GM12878 (cell line): ENCODE data around the gene UROD.
A peak's percentile ranks its signal among the peaks of the same experiment; 100 is the strongest.

Experiments used
- ASH2L ChIP-seq: fragments of 300-600, 200-600 bp; sonication (generic); IDR thresholded peaks from 2 replicates; pipeline ENCODE4 v1.6.1; 2017; ENCODE audit warnings: low read depth, mild to moderate bottlenecking, borderline replicate concordance
- BCL11A ChIP-seq: IDR thresholded peaks from 2 replicates; pipeline ENCODE4 v1.6.1; 2011; ENCODE audit warnings: low read depth, low read length
- CBFB ChIP-seq: IDR thresholded peaks from 2 replicates; pipeline ENCODE4 v1.6.1; 2016; ENCODE audit warnings: antibody characterized with exemption, low read depth
- FOXM1 ChIP-seq: IDR thresholded peaks from 2 replicates; pipeline ENCODE4 v1.6.1; 2012; ENCODE audit warnings: low read depth, mild to moderate bottlenecking, inconsistent platforms, low read length, moderate library complexity
- POLR2A ChIP-seq: IDR thresholded peaks from 2 replicates; pipeline ENCODE4 v1.6.1; 2011; ENCODE audit warnings: low read depth, mild to moderate bottlenecking, low read length
- SIN3A ChIP-seq: IDR thresholded peaks from 2 replicates; pipeline ENCODE4 v1.6.1; 2012; ENCODE audit warnings: low read depth, low read length, improper control_type of control experiment
- TBL1XR1 ChIP-seq: IDR thresholded peaks from 2 replicates; pipeline ENCODE4 v1.6.1; 2012; ENCODE audit warnings: low read depth, low read length, improper control_type of control experiment
- ZNF24 ChIP-seq: fragments of 450-650 bp; IDR thresholded peaks from 2 replicates; pipeline ENCODE4 v1.6.1; 2017; ENCODE audit warnings: antibody characterized with exemption, mild to moderate bottlenecking
- TF ChIP-seq, protein P1 (sequence below): fragments of 450-650 bp; IDR thresholded peaks from 2 replicates; pipeline ENCODE4 v1.6.1; 2017; ENCODE audit warnings: mild to moderate bottlenecking, moderate library complexity
- TF ChIP-seq, protein P2 (sequence below), 3 experiments: IDR thresholded peaks in 2 of 3; conservative IDR thresholded peaks in 1 of 3; 2 replicates each; pipeline ENCODE4 v1.5.1; 2011; ENCODE audit warnings: low read depth in 3 of 3, low read length in 3 of 3, mild to moderate bottlenecking in 3 of 3, control low read depth in 2 of 3, moderate library complexity in 2 of 3, inconsistent platforms in 1 of 3, mixed read lengths in 1 of 3; ENCODE audit not compliant: control insufficient read depth in 2 of 3, insufficient read depth in 1 of 3; ENCODE audit errors: extremely low read depth in 1 of 3
- TF ChIP-seq, protein P3 (sequence below): fragments of 150-350 bp; IDR thresholded peaks from 2 replicates; pipeline ENCODE4 v1.6.1; 2014; ENCODE audit warnings: mild to moderate bottlenecking, low read depth, low read length

DNA sequence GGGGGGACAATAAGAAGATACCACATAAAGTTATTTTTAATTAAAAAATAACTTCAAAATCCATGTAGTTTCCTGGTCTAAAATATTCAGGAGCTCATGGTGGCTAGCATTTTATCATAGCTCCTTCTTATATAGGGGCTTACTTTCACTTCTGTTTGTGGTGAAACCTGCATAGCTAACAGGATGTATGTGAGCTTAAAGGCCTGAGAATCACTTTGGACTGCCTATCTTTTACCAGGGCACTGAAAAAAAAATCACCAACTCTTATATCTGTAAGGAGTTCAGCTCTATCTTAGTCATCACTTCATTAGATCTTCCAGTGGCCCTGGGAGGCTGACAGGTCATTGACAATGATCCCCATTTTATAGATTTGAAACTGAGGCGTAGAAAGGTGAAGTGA is 21.3 kb downstream of the UROD start:
- TF ChIP-seq, protein P1, sequence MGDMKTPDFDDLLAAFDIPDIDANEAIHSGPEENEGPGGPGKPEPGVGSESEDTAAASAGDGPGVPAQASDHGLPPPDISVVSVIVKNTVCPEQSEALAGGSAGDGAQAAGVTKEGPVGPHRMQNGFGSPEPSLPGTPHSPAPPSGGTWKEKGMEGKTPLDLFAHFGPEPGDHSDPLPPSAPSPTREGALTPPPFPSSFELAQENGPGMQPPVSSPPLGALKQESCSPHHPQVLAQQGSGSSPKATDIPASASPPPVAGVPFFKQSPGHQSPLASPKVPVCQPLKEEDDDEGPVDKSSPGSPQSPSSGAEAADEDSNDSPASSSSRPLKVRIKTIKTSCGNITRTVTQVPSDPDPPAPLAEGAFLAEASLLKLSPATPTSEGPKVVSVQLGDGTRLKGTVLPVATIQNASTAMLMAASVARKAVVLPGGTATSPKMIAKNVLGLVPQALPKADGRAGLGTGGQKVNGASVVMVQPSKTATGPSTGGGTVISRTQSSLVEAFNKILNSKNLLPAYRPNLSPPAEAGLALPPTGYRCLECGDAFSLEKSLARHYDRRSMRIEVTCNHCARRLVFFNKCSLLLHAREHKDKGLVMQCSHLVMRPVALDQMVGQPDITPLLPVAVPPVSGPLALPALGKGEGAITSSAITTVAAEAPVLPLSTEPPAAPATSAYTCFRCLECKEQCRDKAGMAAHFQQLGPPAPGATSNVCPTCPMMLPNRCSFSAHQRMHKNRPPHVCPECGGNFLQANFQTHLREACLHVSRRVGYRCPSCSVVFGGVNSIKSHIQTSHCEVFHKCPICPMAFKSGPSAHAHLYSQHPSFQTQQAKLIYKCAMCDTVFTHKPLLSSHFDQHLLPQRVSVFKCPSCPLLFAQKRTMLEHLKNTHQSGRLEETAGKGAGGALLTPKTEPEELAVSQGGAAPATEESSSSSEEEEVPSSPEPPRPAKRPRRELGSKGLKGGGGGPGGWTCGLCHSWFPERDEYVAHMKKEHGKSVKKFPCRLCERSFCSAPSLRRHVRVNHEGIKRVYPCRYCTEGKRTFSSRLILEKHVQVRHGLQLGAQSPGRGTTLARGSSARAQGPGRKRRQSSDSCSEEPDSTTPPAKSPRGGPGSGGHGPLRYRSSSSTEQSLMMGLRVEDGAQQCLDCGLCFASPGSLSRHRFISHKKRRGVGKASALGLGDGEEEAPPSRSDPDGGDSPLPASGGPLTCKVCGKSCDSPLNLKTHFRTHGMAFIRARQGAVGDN: no peak
- peak; percentile 72 for TF ChIP-seq ZNF24
- TF ChIP-seq SIN3A: no peak
- no peak for TF ChIP-seq ASH2L
- TF ChIP-seq, protein P2, sequence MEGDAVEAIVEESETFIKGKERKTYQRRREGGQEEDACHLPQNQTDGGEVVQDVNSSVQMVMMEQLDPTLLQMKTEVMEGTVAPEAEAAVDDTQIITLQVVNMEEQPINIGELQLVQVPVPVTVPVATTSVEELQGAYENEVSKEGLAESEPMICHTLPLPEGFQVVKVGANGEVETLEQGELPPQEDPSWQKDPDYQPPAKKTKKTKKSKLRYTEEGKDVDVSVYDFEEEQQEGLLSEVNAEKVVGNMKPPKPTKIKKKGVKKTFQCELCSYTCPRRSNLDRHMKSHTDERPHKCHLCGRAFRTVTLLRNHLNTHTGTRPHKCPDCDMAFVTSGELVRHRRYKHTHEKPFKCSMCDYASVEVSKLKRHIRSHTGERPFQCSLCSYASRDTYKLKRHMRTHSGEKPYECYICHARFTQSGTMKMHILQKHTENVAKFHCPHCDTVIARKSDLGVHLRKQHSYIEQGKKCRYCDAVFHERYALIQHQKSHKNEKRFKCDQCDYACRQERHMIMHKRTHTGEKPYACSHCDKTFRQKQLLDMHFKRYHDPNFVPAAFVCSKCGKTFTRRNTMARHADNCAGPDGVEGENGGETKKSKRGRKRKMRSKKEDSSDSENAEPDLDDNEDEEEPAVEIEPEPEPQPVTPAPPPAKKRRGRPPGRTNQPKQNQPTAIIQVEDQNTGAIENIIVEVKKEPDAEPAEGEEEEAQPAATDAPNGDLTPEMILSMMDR (IDR thresholded peaks at IDR 0.05 in 2 of 3, conservative IDR thresholded peaks at IDR 0.05 in 1 of 3; ENCODE audit: control insufficient read depth in 2 of 3, extremely low read depth in 1 of 3, insufficient read depth in 1 of 3, low read depth in 3 of 3, low read length in 3 of 3): no peak
- no peak for TF ChIP-seq CBFB
- no peak for TF ChIP-seq POLR2A
- TF ChIP-seq, protein P3, sequence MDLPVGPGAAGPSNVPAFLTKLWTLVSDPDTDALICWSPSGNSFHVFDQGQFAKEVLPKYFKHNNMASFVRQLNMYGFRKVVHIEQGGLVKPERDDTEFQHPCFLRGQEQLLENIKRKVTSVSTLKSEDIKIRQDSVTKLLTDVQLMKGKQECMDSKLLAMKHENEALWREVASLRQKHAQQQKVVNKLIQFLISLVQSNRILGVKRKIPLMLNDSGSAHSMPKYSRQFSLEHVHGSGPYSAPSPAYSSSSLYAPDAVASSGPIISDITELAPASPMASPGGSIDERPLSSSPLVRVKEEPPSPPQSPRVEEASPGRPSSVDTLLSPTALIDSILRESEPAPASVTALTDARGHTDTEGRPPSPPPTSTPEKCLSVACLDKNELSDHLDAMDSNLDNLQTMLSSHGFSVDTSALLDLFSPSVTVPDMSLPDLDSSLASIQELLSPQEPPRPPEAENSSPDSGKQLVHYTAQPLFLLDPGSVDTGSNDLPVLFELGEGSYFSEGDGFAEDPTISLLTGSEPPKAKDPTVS: no peak
- TF ChIP-seq FOXM1: no peak
- TF ChIP-seq BCL11A: no peak
- TF ChIP-seq TBL1XR1: no peak
